HG02981 (cell line): ENCODE results near the gene PLCL1.
A peak's percentile ranks its signal among the peaks of the same experiment; 100 is the strongest.

Experiments
- ATAC-seq: cut with Tn5 transposase; IDR thresholded peaks from one replicate; pipeline ENCODE4 v1.9.1; 2021; ENCODE audit warnings: mild to moderate bottlenecking, moderate library complexity; ENCODE audit not compliant: unreplicated experiment

The PLCL1 gene

GRCh38 chr2:197947219-197947757 lies 142.9 kb downstream of the PLCL1 start:
- no peak for ATAC-seq

GRCh38 chr2:197949224-197949623 lies 144.8 kb downstream of the PLCL1 start:
- ATAC-seq: no peak

GRCh38 chr2:197950006-197950405 lies 145.6 kb downstream of the PLCL1 start:
- no peak for ATAC-seq

GRCh38 chr2:197950724-197951123 lies 146.3 kb downstream of the PLCL1 start:
- no peak for ATAC-seq

DNA sequence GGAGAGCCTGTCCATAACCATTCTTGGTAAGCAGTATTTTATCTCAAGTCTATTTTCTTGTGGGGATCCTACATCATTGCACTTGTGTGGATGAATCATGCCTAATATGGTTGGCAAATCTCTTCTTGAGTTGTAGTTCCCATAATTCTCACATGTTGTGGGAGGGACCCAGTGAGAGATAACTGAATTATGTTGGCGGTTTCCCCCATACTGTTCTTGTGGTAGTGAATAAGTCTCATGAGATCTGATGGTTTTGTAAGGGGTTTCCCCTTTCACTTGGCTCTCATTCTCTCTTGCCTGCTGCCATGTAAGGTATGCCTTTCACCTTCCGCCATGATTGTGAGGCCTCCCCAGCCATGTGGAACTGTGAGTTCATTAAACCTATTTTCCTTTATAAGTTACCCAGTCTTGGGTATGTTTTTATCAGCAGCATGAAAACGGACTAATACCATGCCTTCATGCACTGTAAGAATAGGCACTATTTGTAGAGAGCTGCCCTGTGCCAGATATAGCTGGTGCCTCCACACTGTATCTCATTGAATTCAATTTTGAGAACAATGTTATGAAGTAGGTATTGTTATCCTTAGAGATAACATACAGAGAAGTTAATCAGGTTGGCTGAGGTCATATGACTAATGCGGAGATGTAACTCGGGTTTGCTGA lies 148.3 kb downstream of the PLCL1 start:
- ATAC-seq: peak; percentile 53

GRCh38 chr2:197954328-197954727 lies 149.9 kb downstream of the PLCL1 start:
- ATAC-seq: no peak

GRCh38 chr2:197958592-197959150 lies 154.3 kb downstream of the PLCL1 start:
- ATAC-seq: no peak

- ATAC-seq: no peak
These were observed 155.0 kb downstream of the PLCL1 start for GRCh38 chr2:197959383-197959782.

DNA sequence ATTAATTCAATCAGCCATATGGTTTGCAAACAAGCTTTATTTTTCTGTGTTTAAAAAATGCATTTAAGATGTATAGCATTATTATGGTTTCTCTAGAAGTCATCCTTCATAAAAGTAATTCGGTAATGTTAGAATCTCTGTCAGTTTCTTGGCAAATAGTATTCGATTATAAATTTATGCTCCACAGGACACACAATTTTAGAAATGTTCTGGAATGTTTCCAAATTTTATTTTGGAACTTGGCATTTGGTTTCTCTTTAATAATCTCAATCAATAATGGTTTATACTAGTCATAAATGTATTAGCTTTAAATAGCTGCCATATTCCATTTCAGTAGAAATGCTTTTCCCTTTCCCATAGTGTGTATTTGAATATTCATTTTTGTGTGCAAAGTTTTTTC lies 156.4 kb downstream of the PLCL1 start:
- no peak for ATAC-seq

DNA sequence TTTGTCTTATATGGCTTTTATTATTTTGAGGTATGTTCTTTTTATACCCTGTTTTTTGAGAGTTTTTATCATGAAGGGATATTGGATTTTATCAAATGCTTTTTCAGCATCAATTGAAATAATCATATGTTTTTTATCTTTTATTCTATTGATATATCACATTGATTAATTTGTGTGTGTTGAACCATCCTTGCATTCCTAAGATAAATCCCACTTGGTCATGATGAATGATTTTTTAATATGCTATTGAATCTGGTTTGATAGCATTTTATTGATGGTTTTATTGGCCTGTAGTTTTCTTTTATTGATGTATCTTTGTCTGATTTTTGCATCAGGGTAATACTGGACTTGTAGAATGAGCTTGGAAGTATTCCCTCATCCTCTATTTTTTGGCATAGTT lies 160.3 kb downstream of the PLCL1 start:
- no peak for ATAC-seq

GRCh38 chr2:197965756-197966155 lies 161.4 kb downstream of the PLCL1 start:
- ATAC-seq: no peak

DNA sequence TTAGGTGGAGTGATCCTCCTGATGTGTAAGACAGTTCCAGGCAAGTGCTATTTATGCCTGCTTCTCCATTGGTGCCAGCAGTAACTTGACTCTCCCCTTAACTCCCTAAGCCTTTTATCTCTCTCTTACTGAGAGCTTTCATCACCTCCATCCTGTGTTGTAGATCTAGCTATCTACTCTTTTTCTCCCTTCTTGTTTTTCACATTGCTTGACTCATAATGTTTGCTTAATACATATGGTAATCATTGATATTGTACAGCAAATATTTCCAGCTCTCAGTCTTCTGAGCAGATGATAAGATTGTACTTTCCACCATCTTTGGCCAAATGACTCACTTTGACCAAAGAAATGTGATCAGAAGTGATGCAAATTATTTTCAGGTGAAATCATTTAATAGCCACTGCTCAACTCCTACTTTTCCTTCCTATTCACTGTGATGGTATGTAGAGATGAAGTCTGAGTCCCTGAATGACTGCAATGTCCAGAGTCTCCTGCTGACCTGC lies 165.0 kb downstream of the PLCL1 start:
- ATAC-seq: no peak

DNA sequence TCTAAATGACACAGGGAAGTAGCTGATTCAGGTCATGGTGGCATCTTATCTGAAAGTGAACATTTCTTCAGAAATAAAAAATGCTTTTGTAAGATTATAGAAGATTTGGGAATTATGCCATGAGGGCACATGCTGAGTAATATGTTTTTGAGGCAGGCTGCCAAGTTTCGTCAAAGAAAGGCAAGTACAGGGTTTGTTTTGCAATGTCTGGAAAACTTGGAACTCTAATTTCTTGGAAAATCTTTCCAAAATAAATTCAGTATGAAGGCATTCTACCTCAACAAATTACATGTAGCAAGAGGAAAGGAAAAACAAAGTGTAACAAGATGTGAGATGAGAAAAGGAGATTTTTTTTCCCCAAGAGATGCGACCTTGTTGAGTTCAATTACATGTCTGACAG lies 167.7 kb downstream of the PLCL1 start:
- ATAC-seq: no peak

DNA sequence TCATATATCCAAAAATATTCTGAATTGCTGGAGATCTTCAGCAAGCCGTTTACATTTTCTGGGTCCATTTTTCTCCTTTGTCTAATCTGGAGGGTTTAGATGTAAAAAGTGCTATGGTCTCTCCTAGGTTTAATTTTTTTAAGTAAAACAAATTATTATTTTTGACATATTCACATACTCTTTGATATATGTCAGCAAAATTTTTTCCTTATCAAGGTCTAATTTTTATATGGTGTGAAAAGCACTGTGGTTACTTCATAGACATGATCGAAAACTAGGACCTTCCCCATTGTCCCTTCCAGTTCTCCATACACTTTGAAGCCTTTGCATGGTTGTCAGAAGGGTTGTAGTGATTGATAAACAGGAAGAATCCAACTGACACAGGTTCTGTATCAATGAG lies 168.2 kb downstream of the PLCL1 start:
- no peak for ATAC-seq

DNA sequence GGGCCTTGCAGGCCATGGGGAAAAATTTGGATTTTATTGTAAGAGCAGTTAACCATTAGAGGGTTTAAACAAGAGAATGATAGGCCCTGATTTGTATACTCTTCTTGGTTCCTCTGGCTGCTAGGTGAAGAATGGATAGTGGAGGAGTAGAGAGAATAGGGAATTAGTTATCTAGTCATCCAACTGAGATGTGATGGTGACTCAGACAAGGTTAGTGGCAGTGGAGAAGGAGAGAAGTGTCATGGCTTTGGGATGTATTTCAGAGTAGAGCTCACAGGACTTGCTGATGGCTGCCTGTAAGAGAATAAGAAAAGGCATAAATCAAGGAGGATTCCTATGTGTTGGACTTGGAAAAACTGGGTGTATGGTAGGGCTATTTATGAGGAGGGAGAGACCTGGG lies 169.4 kb downstream of the PLCL1 start:
- no peak for ATAC-seq

DNA sequence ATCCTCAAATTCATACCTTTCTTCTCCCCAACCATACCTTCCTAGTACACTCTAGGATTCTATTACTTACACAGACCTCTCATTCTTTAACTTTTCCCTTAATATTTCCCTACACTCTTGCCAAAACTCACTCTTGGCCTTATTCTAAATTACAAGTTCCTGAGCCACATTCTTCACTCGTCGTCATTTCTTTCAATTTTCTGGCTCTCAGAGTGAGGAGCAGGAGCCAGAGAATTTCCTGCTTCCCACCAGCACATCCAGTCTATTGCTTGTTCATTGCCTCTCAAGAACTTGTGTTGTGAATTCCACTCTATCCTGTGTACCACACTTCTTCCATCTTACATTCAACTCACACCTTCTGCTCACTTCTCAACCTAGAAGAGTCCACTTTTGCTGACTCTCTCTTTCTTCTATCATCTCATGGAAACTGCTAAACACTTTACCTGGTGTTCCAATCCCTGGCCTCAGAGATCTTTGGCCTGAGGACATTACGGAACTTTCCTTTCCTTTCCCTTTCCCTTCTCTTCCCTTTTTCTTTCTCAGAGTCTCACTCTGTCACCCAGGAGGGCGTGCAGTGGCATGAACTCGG lies 171.6 kb downstream of the PLCL1 start:
- no peak for ATAC-seq

DNA sequence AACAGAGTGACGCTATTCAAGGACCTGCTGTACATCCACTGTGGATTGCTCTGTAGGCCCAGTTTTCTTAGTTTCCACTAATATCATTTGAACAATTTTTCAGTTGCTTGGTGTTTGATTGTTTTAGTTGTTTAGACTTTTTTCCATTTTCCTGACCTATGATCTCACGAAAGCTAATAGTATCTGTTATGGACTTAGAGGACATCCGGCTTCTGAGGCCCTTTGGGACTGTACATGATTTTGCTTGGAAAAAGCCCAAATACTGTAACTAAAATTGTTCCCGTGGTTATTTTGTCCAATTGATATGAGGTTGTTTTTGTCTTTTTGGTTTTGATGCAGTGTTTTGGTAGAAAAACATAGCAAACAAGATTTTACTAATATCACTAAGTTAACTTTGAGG lies 174.6 kb downstream of the PLCL1 start:
- ATAC-seq: no peak

DNA sequence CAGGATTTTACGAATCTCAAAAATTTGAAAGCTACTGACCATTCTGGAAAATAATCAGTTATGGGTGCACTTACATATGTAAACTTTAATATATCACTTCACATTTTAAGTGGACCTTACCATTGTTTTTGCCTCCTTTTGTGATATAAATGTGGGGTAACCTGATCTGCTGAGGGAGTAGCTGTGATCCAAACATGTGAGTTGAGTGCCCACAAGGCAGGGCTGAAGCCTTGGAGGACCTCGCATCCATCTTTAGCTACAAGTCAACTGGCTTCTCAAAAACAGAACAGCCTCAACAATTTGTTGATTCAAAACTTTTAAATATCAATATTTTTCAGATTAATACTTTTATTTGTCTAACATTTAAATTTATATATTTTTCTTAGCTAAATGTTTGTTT lies 178.2 kb downstream of the PLCL1 start:
- ATAC-seq: no peak

GRCh38 chr2:197985029-197985638 lies 180.7 kb downstream of the PLCL1 start:
- ATAC-seq: no peak

GRCh38 chr2:197986977-197987376 lies 182.6 kb downstream of the PLCL1 start:
- no peak for ATAC-seq

DNA sequence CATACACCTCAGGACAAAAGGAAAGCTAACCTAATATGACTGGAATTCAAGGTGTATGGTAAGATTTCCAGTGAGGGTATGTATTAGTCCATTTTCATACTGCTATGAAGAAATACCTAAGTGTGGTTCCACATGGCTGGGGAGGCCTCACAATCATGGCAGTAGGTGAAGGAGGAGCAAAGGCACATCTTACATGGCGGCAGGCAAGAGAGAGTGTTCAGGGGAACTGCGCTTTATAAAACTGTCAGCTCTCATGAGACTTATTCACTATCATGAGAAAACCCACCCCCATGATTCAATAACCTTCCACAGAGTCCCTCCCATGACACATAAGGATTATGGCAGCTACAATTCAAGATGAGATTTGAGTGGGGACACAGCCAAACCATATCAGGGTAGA lies 186.0 kb downstream of the PLCL1 start:
- ATAC-seq: no peak
